DMS 273 (cell line): ENCODE measurements around the gene PTH2.
"Not testable (repeated sequence)": the region's sequence is repeated elsewhere in the genome, so short reads cannot be mapped to it uniquely, and the experiment has no call there.

ENCODE experiments used
- DNase-seq: peaks from one replicate; lab custom pipeline; 2025; ENCODE audit not compliant: unreplicated experiment; lab: John Stamatoyannopoulos, UW

Gene PTH2

GRCh38 chr19:49423071-49423984, at the start of gene PTH2:
TSS of gene PTH2 (minus strand) at chr19:49423441. CDS start at chr19:49423339, 102 bp downstream.
- DNase-seq = no peak

GRCh38 chr19:49472936-49473335, 49.7 kb upstream of the PTH2 start:
- no peak for DNase-seq

- no peak for DNase-seq
Observed at GRCh38 chr19:49470615-49470978, 47.4 kb upstream of the PTH2 start.

- DNase-seq = peak; percentile 90
Observed at GRCh38 chr19:49469828-49470614, 46.8 kb upstream of the PTH2 start.

GRCh38 chr19:49468746-49469447, 45.7 kb upstream of the PTH2 start:
- DNase-seq = peak; percentile 98

GRCh38 chr19:49468199-49468598, 45.0 kb upstream of the PTH2 start:
- DNase-seq = no peak

- DNase-seq = no peak
Observed at GRCh38 chr19:49465371-49465770, 42.1 kb upstream of the PTH2 start.

GRCh38 chr19:49463960-49464740, 40.9 kb upstream of the PTH2 start:
- no peak for DNase-seq

- no peak for DNase-seq
Observed at GRCh38 chr19:49462492-49462891, 39.3 kb upstream of the PTH2 start.

- no peak for DNase-seq
Observed at GRCh38 chr19:49461656-49462055, 38.4 kb upstream of the PTH2 start.

GRCh38 chr19:49461130-49461529, 37.9 kb upstream of the PTH2 start:
- DNase-seq = not testable (repeated sequence)

- no peak for DNase-seq
Observed at GRCh38 chr19:49459388-49459787, 36.1 kb upstream of the PTH2 start.

- DNase-seq = no peak
Observed at GRCh38 chr19:49458567-49458903, 35.3 kb upstream of the PTH2 start.

GRCh38 chr19:49456326-49456725, 33.1 kb upstream of the PTH2 start:
- no peak for DNase-seq

- DNase-seq = no peak
Observed at GRCh38 chr19:49455773-49456172, 32.5 kb upstream of the PTH2 start.

GRCh38 chr19:49453757-49454240, 30.6 kb upstream of the PTH2 start:
- DNase-seq = no peak

GRCh38 chr19:49453013-49453756, 29.9 kb upstream of the PTH2 start, which contains the start of gene ALDH16A1:
TSS of gene ALDH16A1 (plus strand) at chr19:49453225. CDS start at chr19:49453332, 107 bp downstream.
- DNase-seq = peak; percentile 99

- DNase-seq = peak; percentile 100
Observed at GRCh38 chr19:49451430-49452181, 28.4 kb upstream of the PTH2 start, which contains the start of gene PIH1D1. TSS of gene PIH1D1 (minus strand) at chr19:49451814. CDS start at chr19:49451574, 240 bp downstream.

- DNase-seq = no peak
Observed at GRCh38 chr19:49450405-49450804, 27.2 kb upstream of the PTH2 start.
